Left forelimb (tissue), 1 donor: ENCODE data around the gene ELP5.

Source experiments
- DNase-seq: peaks from one replicate; pipeline ENCODE4 v3.0.0-alpha.2; 2018; ENCODE audit warnings: low spot score

The ELP5 gene

DNA sequence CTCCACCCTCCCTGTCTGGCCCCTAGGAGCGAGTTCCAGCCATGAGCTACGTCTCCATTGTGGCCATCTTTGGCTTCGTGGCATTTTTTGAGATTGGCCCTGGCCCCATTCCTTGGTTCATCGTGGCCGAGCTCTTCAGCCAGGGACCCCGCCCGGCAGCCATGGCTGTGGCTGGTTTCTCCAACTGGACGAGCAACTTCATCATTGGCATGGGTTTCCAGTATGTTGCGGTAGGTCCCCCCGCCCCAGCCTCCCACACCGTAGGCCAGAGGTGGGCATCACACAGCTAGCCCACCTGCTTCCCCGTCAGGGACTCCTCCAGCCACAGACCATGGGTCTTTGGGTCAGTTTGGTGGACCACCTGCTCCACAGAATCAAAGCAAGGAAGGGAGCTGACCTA lies 33.7 kb downstream of the ELP5 start:
- DNase-seq: no peak

DNA sequence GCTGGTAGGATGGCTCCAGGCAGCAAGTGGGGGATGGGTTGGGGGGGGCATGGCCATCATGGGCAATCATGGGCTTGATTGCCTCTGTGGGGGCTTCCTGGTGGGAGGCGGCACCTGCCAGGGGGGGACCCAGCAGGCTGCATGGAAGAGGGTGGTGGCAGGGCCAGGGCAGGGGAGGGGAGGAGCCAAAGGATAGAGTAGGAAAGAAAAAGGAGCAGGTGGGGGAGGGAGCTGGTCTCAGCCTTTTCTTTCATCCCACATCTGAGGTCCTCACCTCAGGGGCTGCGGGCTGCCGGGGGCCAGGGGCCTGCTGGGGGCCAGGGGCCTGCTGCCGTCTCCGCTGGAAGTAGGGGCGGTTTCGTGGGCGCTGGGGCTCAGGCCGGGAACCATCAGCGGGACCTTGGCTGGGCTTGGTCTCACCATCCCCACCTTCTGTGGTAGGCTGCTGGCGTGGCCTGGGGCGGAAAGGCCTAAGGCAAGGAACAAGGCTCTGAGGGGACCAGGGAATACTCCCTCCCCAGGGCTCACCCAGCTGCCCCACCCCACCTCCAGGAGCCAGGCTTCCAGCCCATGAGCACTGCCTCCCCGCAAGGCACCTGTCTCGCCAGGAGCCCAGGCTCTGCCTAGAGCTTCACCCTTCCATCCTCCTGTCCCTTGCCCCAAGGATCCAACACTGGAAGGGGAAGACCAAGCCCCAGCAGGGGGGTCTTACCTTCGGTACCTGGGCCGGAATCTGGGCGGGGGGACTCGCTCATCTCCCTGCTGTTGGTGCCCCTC lies 37.4 kb downstream of the ELP5 start:
- no peak for DNase-seq

DNA sequence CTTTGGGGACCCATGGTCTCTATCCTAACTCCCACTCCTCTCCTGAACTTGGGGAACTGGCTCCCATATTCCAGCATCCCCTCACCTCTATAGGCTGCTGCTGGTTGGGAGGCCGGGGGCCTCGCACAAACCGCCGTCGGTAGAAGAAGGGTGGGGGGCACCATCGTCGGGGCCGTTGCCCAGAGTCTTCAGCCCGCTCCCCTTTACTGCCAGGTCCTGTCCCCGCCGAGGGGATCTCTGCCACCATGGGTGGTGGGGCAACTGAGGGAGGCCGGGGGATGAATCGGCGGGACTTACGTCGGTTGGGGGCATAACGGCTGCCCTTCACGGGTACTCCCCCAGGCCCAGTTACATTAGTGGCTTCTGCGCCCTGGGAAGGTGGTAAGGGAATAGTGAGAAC lies 38.2 kb downstream of the ELP5 start:
- DNase-seq: no peak

DNA sequence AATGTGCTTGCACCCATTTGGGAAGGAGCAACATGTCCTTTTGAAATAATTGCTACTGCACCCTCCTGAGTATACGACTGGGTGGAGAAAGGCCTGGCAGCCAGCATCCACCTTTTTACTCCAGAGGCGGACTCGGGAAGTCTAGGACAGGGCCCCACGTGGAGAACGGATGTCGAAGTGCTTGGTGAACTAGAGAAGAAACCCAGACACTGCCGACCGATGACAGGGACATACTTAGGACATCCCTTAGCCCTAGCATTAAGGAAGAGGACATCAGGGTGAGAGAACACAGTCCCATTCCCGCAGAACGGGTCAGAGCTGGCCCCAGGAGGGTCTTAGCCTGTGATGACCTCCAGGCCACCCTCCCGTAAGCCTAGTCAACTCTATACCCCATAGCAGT lies 38.7 kb downstream of the ELP5 start:
- DNase-seq: no peak

DNA sequence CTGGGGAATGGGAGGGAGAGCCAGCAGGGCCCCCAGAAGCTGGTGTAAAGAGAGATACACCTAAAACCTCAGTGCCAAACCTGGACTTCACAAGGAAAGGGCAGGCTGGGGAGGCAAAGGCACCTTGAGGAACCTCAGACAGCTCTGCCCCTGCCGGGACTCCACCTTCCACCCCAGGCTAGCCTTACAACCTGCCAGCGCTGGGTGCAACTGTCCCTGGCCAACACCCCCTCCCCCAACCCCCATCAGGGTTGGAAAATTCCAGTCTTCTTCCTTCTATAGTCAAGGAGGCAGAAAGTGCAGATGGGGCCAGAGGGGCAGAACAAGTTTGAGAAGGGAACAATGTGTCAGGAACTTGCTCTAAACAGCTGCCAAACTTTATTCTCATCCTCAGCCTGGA lies 40.2 kb downstream of the ELP5 start:
- DNase-seq: no peak

DNA sequence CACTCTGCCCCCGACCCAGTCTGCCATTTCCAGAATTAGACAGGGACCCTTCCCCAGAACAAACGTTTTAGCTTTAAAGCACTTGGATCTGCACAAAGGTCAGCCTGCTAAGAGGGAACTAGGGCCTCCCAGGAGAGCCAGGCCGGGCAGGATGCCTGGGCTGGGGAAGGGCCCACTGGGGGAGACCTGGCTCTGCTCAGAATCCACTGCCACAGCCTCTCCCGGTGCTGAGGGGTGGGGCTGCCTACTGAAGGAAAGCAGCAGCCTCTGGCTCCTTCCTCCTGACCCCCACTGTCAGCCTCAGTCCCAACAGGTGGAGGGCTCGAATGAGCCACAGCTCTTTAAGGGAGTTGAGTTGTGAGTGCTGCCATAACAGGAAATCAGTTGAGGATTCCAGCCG lies 40.7 kb downstream of the ELP5 start:
- no peak for DNase-seq

DNA sequence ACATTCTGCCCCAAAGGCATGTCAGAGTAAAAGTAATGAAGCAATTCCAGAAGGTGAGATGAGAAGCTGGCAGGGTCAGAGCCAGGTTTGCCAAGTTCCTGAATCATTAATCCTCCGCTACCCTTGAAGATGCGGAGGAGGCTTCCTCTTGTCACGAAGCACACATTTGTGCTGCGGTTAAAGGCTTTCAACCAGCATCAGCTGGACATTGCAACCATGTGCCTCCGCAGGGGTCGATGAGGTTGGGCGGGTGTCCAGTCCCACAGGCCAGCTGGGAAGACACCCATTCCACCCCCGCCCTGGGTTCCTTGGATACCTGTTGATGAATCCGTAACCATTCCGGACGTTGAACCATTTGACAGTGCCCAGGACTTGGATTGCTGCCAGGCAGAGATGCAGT lies 41.1 kb downstream of the ELP5 start:
- DNase-seq: no peak

DNA sequence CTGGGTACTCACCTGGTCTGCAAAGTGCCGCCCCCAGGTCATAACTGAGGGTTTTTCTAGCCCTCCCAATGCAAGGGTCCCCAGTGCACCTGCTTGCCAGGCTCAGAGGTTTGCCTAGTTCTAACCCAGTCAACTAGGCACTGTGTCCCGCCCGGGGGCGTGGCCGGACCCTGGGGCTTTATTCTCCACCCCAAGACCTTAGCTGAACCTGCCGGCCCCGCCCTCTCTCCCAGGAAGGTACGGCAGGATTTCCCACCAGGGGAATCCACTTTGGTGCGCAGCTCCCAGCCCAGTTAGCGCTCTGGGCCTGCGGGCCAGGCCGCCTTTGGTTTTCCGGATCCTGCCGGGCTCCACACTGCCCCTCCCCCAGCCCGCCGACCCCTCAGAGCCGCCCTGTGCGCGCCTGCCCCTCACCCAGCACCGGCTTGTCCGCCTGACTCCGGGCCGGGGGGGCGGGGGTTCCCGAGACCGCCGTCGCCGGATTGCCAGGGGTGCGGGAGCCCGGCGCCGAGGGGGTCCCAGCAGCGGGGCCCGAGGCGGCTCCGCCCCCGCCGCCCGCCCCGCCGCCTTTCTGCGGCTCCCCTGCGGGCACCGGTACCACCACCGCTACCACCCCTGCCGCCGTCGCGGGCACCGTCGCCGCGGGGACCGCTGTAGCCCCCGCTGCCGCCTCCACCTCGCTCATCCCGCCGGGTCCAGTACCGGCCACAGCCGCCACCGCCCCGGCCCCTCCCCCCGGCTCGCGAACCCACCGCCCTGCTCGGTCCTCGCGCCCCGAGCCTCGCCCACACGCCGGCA lies 42.0 kb downstream of the ELP5 start:
- peak; percentile 62 for DNase-seq

DNA sequence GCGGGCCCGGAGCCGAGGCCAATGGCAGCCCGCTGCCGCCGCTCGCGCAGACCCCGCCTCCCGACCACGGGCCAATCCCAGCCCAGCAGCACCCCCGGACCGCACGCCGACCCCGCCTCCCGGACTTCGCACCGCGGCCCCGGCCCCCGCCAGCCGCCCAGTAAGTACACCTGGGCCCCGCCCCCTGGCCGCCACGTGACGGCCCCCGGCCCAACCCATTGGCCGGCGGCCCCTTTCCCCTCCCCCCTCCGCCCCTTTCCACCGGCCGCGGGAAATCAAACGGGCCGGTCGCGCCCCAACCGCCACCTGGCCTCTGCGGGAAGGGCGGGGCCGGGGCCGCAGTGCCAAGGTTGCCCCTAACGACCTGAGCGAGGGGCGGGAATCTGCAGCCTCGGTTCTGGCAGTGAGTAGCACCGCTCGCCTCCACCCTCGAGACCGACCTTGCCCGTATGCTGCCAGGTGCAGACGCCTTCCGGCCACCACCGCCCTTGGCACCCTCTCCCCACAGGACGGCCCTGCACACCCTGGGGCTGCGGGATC lies 42.7 kb downstream of the ELP5 start, which contains the start of gene YBX2:
TSS of gene YBX2 (minus strand) at position 26 of the 540 bp plus-strand sequence. CDS start 139 bp downstream, outside the sequence.
- peak; percentile 71 for DNase-seq

DNA sequence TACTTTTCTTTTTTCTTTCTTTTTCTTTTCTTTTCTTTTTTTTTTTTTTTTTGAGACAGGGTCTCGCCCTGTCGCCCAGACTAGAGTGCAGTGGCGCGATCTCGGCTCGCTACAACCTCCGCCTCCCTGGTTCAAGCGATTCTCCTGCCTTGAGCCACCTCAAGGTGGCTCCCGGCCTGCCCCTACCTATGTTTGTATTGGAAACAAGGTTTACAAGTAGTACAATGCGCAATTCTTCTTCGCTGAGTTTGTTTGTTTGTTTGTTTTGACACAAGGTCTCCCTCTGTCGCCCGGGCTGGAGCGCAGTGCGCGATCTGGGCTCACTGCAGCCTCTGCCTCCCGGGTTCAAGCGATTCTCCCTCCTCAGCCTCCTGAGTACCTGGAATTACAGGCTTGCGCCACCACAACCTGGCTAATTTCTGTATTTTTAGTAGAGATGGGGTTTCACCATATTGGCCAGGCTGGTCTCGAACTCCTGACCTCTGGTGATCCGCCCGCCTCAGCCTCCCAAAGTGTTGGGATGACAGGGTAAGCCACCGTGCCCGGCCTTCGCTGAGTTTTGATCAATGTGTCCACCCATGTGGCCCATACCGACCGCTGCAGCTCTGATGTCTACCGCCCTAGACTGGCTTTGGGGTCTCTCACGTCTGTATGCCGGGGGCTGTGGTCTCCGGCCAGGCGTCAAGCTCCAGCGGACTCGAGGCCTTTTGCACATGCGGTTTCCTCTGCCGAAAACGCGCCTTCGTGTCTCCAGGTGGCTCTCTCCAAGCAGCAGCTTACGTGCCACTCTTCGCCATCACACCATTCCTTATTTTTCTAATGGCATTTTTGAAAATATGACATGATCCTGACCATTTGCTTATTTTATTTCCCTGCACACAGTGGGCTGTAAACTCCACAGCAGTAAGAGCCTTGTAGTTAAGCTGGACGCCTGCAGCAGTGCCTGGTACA lies 43.5 kb downstream of the ELP5 start:
- peak; percentile 61 for DNase-seq

DNA sequence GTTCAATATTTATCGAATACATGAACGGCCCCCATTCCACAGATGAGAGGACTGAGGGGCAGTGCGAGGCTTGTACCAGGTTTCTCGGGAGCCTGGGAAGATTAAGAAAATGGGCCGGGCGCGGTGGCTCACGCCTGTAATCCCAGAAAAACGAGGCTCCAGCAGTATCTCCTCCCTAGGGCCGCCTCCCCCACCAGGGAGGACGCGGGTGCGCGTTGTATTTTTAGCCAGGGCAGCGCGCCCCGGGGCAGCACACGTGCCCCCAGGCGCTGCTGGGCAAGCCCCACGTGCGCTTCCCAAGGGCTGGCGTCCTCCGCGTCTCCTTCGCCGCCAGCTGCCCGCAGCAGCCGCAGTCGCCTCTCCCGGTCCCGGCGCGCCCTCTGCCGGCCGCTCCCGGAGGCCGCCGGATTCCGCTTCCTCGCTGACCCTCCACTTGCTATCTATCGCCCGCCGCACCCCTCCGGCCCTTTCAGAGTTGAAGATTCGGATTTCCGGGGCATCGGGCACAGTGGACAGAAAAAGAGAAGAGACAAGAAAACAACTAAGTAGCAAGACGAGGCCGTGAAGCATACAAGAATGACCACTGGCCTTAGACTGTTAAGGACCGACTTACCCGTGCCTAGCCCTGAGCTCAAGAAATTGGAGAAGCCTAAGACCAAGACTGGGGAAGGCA lies 44.3 kb downstream of the ELP5 start:
- peak; percentile 89 for DNase-seq

DNA sequence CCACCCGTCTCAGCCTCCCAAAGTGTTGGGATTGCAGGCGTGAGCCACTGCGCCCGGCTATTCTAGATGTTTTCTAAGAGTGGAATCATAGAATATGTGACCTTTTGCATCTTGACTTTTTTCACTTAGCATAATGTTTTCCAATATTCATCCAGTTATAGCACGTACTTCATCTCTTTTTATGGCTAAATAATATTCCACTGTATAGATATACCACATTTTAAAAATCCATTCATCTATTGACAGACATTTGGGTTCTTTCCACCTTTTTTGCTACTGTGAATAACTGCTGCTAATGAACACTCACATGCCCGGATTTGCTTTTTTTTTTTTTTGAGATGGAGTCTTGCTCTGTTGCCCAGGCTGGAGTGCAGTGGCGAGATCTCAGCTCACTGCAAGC lies 52.2 kb downstream of the ELP5 start:
- no peak for DNase-seq

DNA sequence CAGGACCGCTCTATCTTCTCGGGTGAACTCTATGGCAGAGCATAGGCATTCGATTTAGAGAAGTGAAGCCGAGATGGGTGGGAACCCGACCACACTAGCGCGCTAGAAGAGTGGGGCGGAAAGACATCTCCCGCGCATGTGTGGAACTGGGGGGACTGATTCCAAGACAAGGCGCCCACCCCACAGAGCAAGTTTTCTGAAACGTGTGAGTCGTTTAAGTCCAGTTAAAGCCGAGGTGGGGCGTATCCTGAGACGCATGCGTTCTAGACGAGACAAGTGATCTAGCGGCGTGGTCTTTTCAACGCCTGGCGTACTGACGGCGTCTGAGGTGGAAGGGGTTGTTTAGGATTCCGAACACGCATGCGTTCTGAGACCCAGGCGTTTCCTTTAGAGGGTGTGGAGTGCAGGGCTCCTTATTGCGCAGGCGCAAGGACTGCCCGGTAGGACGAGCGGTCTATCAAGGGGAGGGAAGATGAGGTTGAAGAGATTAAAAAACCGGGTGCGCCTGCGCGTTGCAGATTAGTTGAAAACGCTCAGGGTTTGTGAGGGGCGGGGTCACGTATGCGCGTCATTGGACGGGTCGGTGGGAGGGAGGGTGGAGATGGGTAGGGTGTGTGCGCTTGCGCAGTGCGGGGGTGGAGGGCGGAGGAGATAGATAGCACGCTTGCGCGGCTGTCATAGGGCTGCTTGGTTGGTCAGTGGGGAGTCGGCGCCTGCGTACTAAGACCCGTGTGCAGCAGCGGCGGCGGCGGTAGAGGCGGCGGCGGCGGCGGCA lies 55.1 kb downstream of the ELP5 start, which contains the start of gene EIF5A:
TSS of gene EIF5A (plus strand) at position 718 of the 775 bp plus-strand sequence. CDS start 2,008 bp downstream, outside the sequence.
- peak; percentile 100 for DNase-seq

DNA sequence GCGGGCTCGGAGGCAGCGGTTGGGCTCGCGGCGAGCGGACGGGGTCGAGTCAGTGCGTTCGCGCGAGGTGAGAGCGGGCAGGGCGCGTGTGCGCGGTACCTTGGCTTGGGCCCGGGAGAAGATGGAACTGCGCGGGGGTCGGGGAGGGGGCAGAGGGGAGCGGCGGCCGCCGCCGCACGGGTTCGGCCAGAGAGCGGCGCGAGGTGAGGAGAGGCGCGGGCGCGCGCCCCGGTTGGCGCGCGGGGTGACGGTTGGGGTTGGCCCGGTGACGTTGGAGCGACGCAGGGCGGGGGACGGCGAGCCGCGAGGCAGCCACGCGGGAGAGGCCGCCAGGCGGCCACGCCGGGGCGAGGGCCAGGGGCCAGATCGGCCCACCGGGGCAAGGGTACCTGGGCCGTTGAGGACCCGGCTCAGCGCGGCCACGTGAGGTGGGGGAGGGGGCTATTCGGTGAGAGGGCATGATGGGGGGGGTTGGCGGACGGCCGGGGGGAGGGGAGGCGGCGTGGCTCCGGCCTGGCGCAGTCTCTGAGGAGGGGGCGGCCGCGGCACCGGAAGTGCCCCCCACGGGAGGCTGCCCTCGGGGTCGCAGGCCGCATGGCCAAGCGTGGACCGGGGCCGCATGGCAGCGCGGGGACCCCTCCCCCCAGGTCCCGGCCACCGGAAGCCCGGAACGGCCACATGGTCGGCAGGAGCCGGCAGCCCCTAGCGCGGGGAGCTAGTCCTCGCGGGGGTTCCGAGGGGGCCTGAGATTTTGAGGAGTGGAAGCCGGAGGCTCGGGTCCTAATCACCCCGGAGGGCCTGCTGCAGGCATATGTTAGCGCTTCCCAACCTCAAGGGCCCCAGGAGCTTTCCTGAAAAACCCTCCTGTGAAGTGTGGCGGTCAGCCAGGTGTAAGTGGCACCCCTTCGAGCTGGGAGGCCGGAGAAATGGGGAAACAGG lies 55.9 kb downstream of the ELP5 start:
- no peak for DNase-seq

DNA sequence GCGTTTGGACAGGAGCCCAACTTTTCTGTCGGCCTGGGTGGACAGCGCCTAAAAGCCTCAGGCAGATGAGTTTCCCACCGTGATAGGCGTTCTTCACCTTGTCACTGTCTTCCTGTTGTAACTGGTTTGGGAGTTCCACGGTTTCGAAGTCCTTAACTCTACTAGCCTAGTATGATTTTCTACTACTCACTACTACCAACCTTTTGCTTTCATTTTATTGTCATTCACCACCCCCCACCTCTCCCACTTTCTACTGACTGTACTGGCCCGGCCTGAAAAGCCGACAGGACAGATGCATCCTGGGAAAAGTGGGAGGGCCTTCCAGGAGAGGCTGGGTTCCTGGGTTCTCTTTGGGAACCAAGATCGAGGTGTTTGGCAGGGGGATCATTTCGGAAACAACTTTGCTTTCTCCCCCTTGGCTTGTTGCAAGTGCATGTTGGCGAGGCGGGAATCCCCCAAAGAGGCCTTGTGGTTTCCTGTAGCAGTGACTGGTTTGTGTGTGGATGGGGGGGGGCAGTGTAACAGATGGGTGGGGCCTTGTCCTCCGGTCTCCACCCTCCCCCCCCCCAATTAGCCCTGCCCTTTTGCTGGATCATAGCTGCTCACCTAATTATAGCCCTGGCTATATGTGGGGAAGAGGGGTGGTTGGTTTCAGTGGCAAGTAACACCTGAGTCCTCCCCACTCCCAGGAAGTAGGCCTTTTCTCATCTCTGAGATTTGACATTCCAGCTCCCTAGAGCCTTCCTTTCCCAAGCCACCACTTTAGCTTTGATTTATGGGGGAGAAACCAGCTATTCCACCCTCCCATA lies 56.8 kb downstream of the ELP5 start:
- DNase-seq: peak; percentile 79
